Fibroblast of lung (primary cell): ENCODE measurements around the gene LSR.

Experiments
- CTCF ChIP-seq, 2 donors: IDR thresholded peaks in 1 of 2; conservative IDR thresholded peaks in 1 of 2; 1 replicate in 1 of 2; 2 replicates in 1 of 2; pipeline ENCODE4 v1.5.1; 2011 to 2012; ENCODE audit warnings: low read length in 2 of 2, control low read depth in 1 of 2, inconsistent platforms in 1 of 2, low read depth in 1 of 2, mild to moderate bottlenecking in 1 of 2
- EZH2 ChIP-seq: IDR thresholded peaks from 2 replicates; pipeline ENCODE4 v1.5.1; 2012; ENCODE audit warnings: low read length, control low read depth, mild to moderate bottlenecking; ENCODE audit errors: missing control alignments

- TF ChIP-seq CTCF (conservative IDR thresholded peaks at IDR 0.05 in 1 of 2, IDR thresholded peaks at IDR 0.05 in 1 of 2; ENCODE audit: low read depth in 1 of 2, low read length in 2 of 2) (no peak), EZH2 (no peak)
These were observed 32.5 kb downstream of the LSR start for GRCh38 chr19:35281303-35281702.
